H9 (cell line): ENCODE measurements around the gene KDM2A. TPM values are rescaled to one million over a fixed set of nuclear protein-coding genes. Genes with fewer than 3 reads are reported as not detected.

Source experiments
- DNase-seq: peaks from one replicate; pipeline ENCODE4 v3.0.0-alpha.2; 2017
- H2AFZ ChIP-seq: one replicate; pipeline ENCODE4 v1.6.1; 2013; ENCODE audit warnings: mild to moderate bottlenecking, low read length, control low read depth, moderate library complexity
- H2AK5ac ChIP-seq: 2 replicates; pipeline ENCODE4 v1.6.1; 2013; ENCODE audit warnings: low read length, control low read depth, mixed read lengths; ENCODE audit not compliant: insufficient read length
- H2BK120ac ChIP-seq: one replicate; pipeline ENCODE4 v1.6.1; 2013; ENCODE audit warnings: low read depth, mild to moderate bottlenecking, low read length, control low read depth, inconsistent platforms; ENCODE audit not compliant: poor library complexity, severe bottlenecking
- H2BK12ac ChIP-seq: 2 replicates; pipeline ENCODE4 v1.6.1; 2013; ENCODE audit warnings: low read length, control low read depth, mixed read lengths, low read depth; ENCODE audit not compliant: insufficient read length
- H2BK15ac ChIP-seq: 2 replicates; pipeline ENCODE4 v1.6.1; 2013; ENCODE audit warnings: low read depth, low read length, control low read depth
- H2BK20ac ChIP-seq: one replicate; pipeline ENCODE4 v1.6.1; 2013; ENCODE audit warnings: low read depth, mild to moderate bottlenecking, low read length, control low read depth, inconsistent platforms; ENCODE audit not compliant: poor library complexity, severe bottlenecking
- H2BK5ac ChIP-seq: 2 replicates; pipeline ENCODE4 v1.6.1; 2013; ENCODE audit warnings: low read length, control low read depth, mixed read lengths; ENCODE audit not compliant: insufficient read length
- H3K14ac ChIP-seq: 2 replicates; pipeline ENCODE4 v1.6.1; 2013; ENCODE audit warnings: low read length, control low read depth; ENCODE audit not compliant: insufficient read depth
- H3K18ac ChIP-seq: 2 replicates; pipeline ENCODE4 v1.6.1; 2013; ENCODE audit warnings: low read depth, mild to moderate bottlenecking, mixed read lengths, low read length, control low read depth; ENCODE audit not compliant: insufficient read length
- H3K23ac ChIP-seq: 2 replicates; pipeline ENCODE4 v1.6.1; 2013; ENCODE audit warnings: low read length, control low read depth, mixed read lengths, low read depth; ENCODE audit not compliant: insufficient read length
- H3K23me2 ChIP-seq: 2 replicates; pipeline ENCODE4 v1.6.1; 2013; ENCODE audit warnings: low read depth, mild to moderate bottlenecking, mixed read lengths, low read length, control low read depth; ENCODE audit not compliant: insufficient read length, poor library complexity, severe bottlenecking
- H3K27ac ChIP-seq: 2 replicates; pipeline ENCODE4 v1.5.1; 2013; ENCODE audit warnings: low read length, control low read depth, mixed read lengths, low read depth; ENCODE audit not compliant: insufficient read length
- H3K27me3 ChIP-seq: 2 replicates; pipeline ENCODE4 v1.6.1; 2013; ENCODE audit warnings: low read length, control low read depth, inconsistent platforms; ENCODE audit not compliant: insufficient read depth
- H3K4ac ChIP-seq: 2 replicates; pipeline ENCODE4 v1.6.1; 2013; ENCODE audit warnings: low read depth, mild to moderate bottlenecking, control low read depth, inconsistent platforms, low read length, moderate library complexity
- H3K4me1 ChIP-seq: 2 replicates; pipeline ENCODE4 v1.6.1; 2013; ENCODE audit warnings: low read length, control low read depth, inconsistent platforms; ENCODE audit not compliant: insufficient read depth
- H3K4me2 ChIP-seq: 2 replicates; pipeline ENCODE4 v1.6.1; 2013; ENCODE audit warnings: low read length, control low read depth, mixed read lengths; ENCODE audit not compliant: insufficient read length, insufficient read depth
- H3K56ac ChIP-seq: 2 replicates; pipeline ENCODE4 v1.6.1; 2013; ENCODE audit warnings: low read depth, mild to moderate bottlenecking, mixed read lengths, low read length, control low read depth; ENCODE audit not compliant: insufficient read length
- H3K79me1 ChIP-seq: 2 replicates; pipeline ENCODE4 v1.6.1; 2013; ENCODE audit warnings: low read depth, mild to moderate bottlenecking, moderate library complexity, low read length, control low read depth, inconsistent platforms; ENCODE audit not compliant: insufficient read depth, poor library complexity, severe bottlenecking
- H3K79me2 ChIP-seq: 2 replicates; pipeline ENCODE4 v1.6.1; 2013; ENCODE audit warnings: low read length, control low read depth, inconsistent platforms; ENCODE audit not compliant: insufficient read depth
- H3K9ac ChIP-seq: 2 replicates; pipeline ENCODE4 v1.6.1; 2013; ENCODE audit warnings: low read length, control low read depth, mixed read lengths; ENCODE audit not compliant: insufficient read length; ENCODE audit errors: extremely low read depth
- H3K9me3 ChIP-seq: one replicate; pipeline ENCODE4 v1.6.1; 2013; ENCODE audit warnings: low read depth, low read length, inconsistent platforms; ENCODE audit not compliant: control insufficient read depth
- H3T11ph ChIP-seq: one replicate; pipeline ENCODE4 v1.6.1; 2013; ENCODE audit warnings: mild to moderate bottlenecking, low read length, control low read depth, inconsistent platforms
- H4K20me1 ChIP-seq: one replicate; pipeline ENCODE4 v1.6.1; 2013; ENCODE audit not compliant: control insufficient read depth, insufficient read length, insufficient read depth
- H4K5ac ChIP-seq: 2 replicates; pipeline ENCODE4 v1.6.1; 2013; ENCODE audit warnings: low read depth, mild to moderate bottlenecking, mixed read lengths, low read length, control low read depth; ENCODE audit not compliant: insufficient read length
- H4K8ac ChIP-seq: replicated peaks from 2 replicates; pipeline ENCODE4 v1.6.1; 2013; ENCODE audit warnings: low read length, control low read depth, mixed read lengths, low read depth; ENCODE audit not compliant: insufficient read length
- H4K91ac ChIP-seq: 2 replicates; pipeline ENCODE4 v1.6.1; 2013; ENCODE audit warnings: low read depth, mild to moderate bottlenecking, moderate library complexity, mixed read lengths, low read length, control low read depth; ENCODE audit not compliant: insufficient read length
- H3K27ac Mint-ChIP-seq, 3 experiments: 2 replicates in 2 of 3; 3 replicates in 1 of 3; pipeline ENCODE4 v1.8.0; 2020 to 2021; ENCODE audit warnings: mixed read lengths in 3 of 3, mild to moderate bottlenecking in 1 of 3, moderate library complexity in 1 of 3
- H3K27me3 Mint-ChIP-seq: 2 replicates; pipeline ENCODE4 v1.8.0; 2021; ENCODE audit warnings: low read depth, mild to moderate bottlenecking, moderate library complexity, mixed read lengths
- H3K36me3 Mint-ChIP-seq, 3 experiments: 2 replicates in 2 of 3; 3 replicates in 1 of 3; pipeline ENCODE4 v1.8.0; 2020 to 2021; ENCODE audit warnings: low read depth in 3 of 3, mixed read lengths in 3 of 3; ENCODE audit not compliant: insufficient read depth in 1 of 3
- H3K4me1 Mint-ChIP-seq, 2 experiments: 2 replicates each; pipeline ENCODE4 v1.8.0; 2020; ENCODE audit warnings: mixed read lengths in 2 of 2
- H3K4me3 Mint-ChIP-seq, 2 experiments: 2 replicates in 1 of 2; 3 replicates in 1 of 2; pipeline ENCODE4 v1.8.0; 2020 to 2021; ENCODE audit warnings: mild to moderate bottlenecking in 2 of 2, mixed read lengths in 2 of 2, moderate library complexity in 1 of 2
- H3K9me3 Mint-ChIP-seq, 2 experiments: 2 replicates in 1 of 2; 3 replicates in 1 of 2; pipeline ENCODE4 v1.8.0; 2020; ENCODE audit warnings: mild to moderate bottlenecking in 2 of 2, mixed read lengths in 2 of 2, moderate library complexity in 1 of 2
- CTCF ChIP-seq: fragments of 200-600 bp; sonication (generic); conservative IDR thresholded peaks from 3 replicates; pipeline ENCODE4 v1.8.0; 2021; ENCODE audit warnings: antibody characterized with exemption, mild to moderate bottlenecking
- WGBS: extraction: QIAGEN DNeasy Blood & Tissue Kit; methylation state at CpG from one replicate; pipeline ENCODE4 v1.1.7; 2013; ENCODE audit warnings: missing lambda C conversion rate, low lambda C conversion rate, mixed read lengths; ENCODE audit not compliant: insufficient read length; ENCODE audit errors: extremely low coverage; 5-methylcytosine and 5-hydroxymethylcytosine counted together
- total RNA-seq: library from RNA; stranded (reverse); gene quantifications from 2 replicates; pipeline ENCODE4 v1.2.1, GENCODE V29; 2021

Gene KDM2A
- total RNA-seq, 1 experiment from 2014 or later: 85.9 TPM

GRCh38 chr11:67213178-67213621, 94.1 kb downstream of the KDM2A start:
- H3K9me3 Mint-ChIP-seq: no peaks in the 10 kb centered on the region

More at GRCh38 chr11:67213178-67213621, 94.1 kb downstream of the KDM2A start:
- no peak overlapping the region for H3K27ac ChIP-seq
- Mint-ChIP-seq H3K4me1 (no peaks in the 10 kb centered on the region), H3K36me3 (peaks cover 28 to 65% (median 55%) of the 10 kb centered on the region in 3 experiments; a peak in 6 of 7 replicates), H3K27ac (no peak overlapping the region), H3K27me3 (no peaks in the 10 kb centered on the region), H3K4me3 (no peak overlapping the region)
- no peak overlapping the region for H4K5ac ChIP-seq
- no peak overlapping the region for H2AFZ ChIP-seq
- no peak overlapping the region for H3K18ac ChIP-seq
- no peak for TF ChIP-seq CTCF
- H4K8ac ChIP-seq: no peak overlapping the region
- H2BK120ac ChIP-seq: no peak overlapping the region
- H3K9ac ChIP-seq: no peak overlapping the region
- no peak overlapping the region for H2AK5ac ChIP-seq
- H3K23ac ChIP-seq: no peak overlapping the region
- no peaks in the 10 kb centered on the region for H3K27me3 ChIP-seq
- no CpG with 5 or more reads among the region's 5 CpGs for WGBS
- H2BK15ac ChIP-seq: no peak overlapping the region
- H3K23me2 ChIP-seq: no peaks in the 10 kb centered on the region
- no peak overlapping the region for H3K4me2 ChIP-seq
- H2BK12ac ChIP-seq: no peak overlapping the region
- H3K79me2 ChIP-seq: 0 out of 2 replicates have a peak, but pooled peaks cover 1% of the 10 kb centered on the region
- no peak overlapping the region for H4K91ac ChIP-seq
- no peak overlapping the region for H3K14ac ChIP-seq
- no peaks in the 10 kb centered on the region for H4K20me1 ChIP-seq
- no peak overlapping the region for H2BK20ac ChIP-seq
- H3K4ac ChIP-seq: no peak overlapping the region
- no peak overlapping the region for H3K56ac ChIP-seq
- no peaks in the 10 kb centered on the region for H3K79me1 ChIP-seq
- no peak for DNase-seq
- no peak overlapping the region for H3T11ph ChIP-seq
- H2BK5ac ChIP-seq: no peak overlapping the region
- H3K9me3 ChIP-seq: no peaks in the 10 kb centered on the region
- no peaks in the 10 kb centered on the region for H3K4me1 ChIP-seq
